Forelimb muscle (tissue), 1 donor: ENCODE measurements around the gene SENP8. TPM values are rescaled to one million over a fixed set of nuclear protein-coding genes. Genes with fewer than 3 reads are reported as not detected.

Experiments
- DNase-seq: peaks from one replicate; pipeline ENCODE4 v3.0.0-alpha.2; 2013; ENCODE audit warnings: low read depth
- polyA plus RNA-seq: library from polyadenylated mRNA; unstranded; fragments of 120-200 nt; gene quantifications from one replicate; pipeline ENCODE4 v1.2.1, GENCODE V29; 2013; ENCODE audit not compliant: insufficient read length

SENP8 gene
- polyA plus RNA-seq, 1 donor = 5.9 TPM

DNA sequence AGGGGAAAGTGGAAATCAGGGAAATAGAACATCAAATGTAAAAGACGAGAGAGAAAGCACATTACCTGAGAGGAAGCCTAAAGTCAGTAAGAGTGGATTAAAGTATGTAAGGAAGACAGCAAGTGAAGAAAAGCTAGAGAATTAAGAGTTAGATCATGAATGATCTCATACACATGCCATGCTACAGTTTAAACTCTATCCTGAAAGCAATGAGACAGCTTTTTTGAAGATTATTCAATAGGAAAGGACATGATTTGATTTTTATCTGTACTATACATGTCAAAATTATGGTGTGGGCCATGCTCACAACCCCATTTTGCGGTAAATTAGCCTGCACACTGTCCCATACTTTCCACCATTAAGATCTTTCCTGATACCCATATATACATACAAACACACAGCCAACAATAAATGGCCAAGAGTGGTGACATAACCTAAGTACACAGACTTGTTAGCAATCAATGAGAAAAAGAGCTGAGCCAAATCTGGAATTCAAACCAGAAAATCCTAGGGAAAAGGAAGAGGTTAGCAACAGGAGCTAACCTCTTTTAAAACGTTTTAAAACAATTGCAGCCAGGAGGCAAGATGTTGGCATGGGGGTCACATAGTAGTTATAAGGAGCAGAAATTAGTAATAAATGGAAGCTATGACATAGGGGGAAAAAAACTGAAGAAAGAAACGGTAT is 4.7 kb upstream of the SENP8 start:
- DNase-seq = no peak

DNA sequence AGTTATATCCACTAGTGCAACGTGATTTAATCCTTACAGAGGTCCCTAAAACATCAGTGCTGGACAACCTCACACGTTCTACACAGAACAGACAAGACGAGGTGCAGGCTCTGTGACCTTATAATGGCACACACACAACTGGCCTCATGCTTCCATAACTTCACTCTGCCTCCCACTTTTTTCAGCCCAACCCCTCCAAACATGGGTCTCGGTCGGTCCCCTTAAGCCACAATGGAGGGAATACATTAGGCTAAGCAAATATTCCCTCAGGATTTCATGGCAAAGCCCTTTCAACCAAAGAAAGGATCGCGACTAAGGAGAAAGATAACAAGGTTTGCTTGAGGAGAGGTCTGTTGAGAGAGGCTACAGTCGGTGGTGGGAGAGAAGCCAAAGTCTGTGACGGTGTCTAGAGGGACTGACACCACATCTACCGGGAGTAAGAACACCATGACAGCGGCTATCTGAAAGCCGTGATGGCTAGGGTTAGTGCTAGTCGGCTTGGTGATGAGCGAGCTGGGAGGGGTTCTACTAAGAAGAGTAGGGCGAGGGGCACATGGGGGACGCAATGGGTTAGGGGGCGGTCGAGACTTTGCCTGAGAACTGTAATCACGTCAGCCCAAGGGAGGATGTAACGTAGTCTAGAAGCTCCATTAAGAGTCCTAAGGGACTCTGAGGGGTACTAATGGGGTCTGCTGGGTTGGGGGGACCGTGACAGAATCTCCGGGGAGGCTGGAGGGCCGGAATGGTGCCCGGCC is 1.3 kb upstream of the SENP8 start:
- DNase-seq = peak; percentile 17

DNA sequence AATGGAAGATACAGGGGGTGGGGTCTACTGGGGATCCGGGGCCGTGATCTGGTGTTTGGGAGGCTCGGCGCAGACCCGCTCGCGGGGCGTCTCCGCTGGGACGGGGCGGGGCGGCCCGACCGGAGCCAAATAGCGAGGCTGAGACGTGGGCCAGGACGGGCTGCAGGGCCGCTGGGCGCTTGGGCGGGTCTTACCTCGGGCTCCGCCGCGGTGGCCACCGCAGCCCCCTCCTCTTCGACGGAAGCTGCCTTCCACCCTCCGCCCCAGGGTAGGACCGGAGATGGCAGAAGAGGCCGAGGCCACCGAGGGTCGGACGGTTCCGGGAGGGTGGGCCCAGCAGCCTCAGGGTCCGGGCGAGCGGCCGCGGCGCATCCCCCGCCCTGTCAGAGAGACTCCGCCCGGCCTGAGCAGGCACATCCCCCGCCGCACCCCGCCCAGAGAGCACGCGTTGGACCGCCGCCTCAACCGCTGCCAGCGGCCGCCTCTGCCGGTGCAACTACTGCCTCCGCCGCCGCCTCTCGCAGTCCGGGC is 652 bp upstream of the SENP8 start:
- peak; percentile 6 for DNase-seq

GRCh38 chr15:72124218-72124617 is 6.0 kb downstream of the SENP8 start:
- no peak for DNase-seq

GRCh38 chr15:72127724-72128322 is 9.6 kb downstream of the SENP8 start:
- DNase-seq = no peak

DNA sequence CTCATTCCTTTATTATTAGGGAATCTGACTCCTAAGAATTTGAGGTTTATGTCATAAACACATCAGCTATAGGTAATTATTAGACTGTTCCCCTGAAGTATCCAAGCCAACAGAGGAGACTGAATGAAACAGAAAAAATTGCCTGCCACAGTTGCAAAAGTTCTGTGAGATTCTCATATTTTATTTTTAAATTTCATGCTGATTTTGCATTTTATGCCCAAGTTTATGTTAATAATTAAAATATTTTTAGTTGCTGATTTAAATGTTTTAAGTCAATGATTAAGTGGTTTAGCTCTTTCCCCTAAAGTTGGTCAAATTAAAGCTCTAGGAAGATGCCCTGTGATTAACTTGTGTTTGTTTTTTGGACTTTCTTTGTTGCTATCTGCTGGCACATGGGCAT is 10.2 kb downstream of the SENP8 start:
- DNase-seq = no peak

DNA sequence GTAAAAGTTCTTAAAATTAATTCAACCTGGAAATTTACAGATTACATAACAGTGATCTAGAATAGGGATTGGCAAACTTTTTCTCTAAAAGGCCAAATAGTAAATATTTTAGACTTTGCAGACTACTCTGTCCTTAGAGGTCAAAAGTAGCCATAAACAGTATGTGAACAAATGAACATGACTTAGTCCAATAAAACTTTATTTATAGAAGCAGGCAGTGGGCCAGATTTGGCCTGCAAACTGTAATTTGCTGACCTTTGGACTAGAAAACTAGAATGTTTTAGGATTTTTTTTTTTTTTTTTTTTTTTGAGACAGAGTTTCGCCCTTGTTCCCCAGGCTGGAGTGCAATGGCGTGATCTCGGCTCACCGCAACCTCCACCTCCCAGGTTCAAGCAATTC is 12.1 kb downstream of the SENP8 start:
- DNase-seq = no peak

- no peak for DNase-seq
These were observed 13.7 kb downstream of the SENP8 start for GRCh38 chr15:72131922-72132321.

- DNase-seq = no peak
These were observed 15.0 kb downstream of the SENP8 start for GRCh38 chr15:72133211-72133610.

- no peak for DNase-seq
These were observed 17.5 kb downstream of the SENP8 start for GRCh38 chr15:72135719-72136118.

DNA sequence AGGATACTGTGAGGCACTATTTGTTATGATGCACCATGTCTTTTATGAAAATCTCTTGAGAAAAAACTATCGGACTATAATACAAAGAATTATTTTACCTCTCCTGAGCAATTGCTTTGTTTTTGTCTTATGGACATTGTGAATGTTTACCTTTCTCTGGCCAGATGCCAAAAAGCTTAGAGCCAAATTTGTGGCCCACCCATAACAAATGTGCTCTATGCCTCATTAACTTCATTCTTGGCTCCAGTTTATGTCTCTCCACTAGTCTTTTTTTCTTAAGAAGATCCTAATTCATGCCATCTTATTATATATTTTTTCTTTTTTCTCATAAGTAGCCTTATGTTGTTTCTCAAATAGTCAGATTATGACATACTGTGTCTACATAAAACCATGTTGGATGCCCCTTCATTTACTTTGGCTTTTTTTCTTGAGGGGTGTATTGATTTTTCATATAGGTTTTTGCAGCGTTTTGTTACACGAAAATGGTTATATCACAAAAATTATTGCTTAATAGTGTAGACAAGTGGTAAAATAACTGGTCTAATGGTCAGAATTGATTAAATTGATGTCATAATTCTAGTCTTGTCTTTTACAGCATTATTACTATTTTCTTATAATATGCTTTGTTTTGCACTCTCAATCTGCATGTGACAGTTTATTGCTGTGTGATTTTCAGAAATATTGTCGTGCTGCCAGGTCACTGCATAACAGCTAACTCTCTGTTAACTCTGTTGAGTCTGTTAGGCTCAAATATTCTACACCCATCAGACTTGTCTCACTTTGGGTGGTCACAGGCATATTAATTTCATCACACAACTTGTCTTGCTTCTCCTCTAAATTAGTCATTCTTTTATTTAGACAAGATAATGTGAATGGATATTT is 18.2 kb downstream of the SENP8 start:
- no peak for DNase-seq

DNA sequence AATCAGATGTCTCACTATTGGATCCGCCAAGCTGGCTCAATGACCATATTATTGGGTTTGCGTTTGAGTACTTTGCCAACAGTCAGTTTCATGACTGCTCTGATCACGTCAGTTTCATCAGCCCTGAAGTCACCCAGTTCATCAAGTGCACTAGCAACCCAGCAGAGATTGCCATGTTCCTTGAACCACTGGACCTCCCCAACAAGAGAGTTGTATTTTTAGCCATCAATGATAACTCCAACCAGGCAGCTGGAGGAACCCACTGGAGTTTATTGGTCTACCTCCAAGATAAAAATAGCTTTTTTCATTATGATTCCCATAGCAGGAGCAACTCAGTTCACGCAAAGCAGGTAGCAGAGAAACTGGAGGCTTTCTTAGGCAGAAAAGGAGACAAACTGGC is 21.5 kb downstream of the SENP8 start:
- no peak for DNase-seq

DNA sequence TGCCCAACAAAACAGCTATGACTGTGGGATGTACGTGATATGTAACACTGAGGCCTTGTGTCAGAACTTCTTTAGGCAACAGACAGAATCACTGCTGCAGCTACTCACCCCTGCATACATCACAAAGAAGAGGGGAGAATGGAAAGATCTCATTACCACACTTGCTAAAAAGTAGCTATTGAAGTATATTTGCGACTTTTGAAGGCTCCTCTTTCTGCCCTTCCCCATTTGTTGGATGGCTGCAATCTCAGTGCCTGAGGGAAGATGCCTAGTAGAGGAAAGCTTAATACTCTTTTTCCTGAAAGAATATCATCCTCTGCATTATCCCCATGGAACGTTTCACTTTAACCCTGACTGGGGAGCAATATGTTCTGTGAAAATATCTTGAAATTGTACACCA is 21.9 kb downstream of the SENP8 start:
- DNase-seq = no peak

DNA sequence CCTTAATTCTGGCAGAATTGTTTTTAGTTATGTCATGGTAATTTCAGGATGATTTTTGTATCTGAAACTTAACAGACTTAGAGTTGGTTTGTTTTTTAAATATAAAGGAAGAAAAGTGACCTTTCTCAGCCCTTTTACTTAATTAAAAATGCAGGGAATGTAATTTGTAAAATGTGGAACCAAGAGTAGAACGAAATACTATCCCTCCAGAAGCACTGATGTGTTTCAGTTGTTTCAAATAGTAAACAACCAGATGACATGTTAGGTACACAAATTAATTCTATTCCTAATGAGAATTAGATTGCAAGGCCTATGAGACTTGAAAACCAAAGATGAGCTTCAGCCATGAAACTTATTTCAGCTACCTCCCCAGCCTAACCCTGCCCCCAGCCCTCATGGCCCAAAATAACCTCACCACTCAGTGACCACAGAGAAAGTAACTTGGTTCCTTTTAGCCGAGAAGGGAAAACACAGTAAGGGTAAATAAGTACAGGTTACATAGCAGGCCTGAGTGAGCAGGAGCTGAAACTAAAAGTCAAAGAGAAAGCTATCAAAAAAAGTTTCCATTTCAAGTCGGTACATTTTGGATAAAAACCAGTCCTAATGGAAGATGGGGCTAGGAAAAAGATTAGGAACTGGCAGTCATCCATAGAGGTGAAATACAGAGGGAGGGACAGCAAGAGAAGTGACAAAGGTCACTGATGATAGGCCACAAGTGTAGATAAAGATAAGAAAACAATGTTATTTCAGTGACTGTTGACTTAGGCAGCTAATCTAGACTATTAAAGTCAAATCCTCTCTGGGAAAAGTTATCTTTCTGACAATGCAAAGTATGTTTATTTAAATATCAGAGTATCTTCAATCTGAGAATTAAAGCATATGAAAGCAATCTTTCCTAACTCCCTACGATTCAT is 23.2 kb downstream of the SENP8 start:
- no peak for DNase-seq

DNA sequence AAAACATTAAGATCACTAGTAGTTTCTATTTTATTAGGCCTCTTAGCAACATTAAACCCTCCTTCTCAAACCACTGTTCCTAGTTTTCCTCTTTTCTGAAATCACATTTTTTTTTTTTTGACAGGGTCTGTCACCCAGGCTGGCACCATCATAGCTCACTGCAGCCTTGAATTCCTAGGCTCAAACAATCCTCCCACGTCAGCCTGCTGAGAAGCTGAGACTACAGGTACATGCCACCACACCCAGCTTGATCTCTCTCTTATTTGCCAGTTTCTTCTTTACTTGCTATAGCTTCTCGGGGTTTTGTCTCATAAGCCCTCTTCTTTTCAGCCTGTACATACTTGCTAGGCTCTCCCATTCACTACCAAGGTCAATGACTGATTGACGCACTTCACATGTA is 28.0 kb downstream of the SENP8 start:
- no peak for DNase-seq

DNA sequence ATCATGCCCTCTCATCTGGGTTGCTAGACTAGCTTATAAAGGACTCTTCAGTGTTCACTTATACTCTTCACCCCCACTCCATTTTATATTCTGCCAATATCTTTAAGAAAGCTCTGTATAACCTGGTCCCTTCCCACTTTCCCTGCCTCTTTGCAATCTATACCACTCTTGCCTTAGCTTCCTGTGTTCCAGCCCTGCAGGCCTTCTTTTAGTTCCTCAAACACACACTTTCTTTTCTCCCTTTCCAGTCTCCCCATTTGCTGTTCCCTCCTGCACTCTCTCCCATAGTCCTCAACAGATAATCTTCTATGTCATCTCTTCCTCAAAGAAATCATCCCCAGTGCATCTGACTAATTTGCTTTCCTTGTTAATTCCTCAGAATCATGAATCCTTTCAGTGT is 28.7 kb downstream of the SENP8 start:
- DNase-seq = no peak

GRCh38 chr15:72147418-72147817 is 29.2 kb downstream of the SENP8 start:
- no peak for DNase-seq

DNA sequence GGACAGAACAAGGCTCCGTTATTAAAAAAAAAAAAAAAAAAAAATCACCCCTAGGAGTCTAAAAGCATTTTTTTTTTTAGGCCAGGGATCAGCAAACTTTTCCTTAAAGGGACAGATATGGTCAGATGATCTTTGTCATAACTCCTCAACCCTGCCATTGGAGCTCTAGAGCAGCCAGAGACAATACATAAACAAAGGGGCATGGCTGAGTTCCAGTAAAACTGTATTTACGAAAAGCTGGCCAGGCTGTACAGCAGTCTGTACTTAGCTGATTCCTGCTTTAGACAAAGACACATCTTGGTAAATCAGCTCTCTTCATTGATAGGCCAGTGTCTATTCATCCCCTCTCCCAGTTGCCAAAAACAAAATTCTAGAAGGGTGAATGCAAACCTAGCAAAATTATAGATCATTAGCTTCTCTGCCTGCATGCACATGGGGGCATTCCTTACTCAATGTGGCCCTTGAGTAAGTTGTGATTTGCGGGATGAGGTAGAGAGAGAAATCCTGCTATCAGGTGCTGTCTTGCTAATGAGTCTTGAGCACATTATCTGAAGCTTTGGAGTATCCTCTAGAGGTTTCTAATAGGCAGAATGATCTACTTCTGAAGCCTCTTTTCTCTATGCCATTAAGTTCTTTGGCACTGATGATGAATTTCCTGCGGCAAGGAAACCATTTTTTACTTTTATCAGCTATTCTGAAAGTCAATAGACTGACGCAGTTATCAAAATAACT is 35.2 kb downstream of the SENP8 start:
- no peak for DNase-seq

GRCh38 chr15:72154316-72154715 is 36.1 kb downstream of the SENP8 start:
- DNase-seq = no peak

DNA sequence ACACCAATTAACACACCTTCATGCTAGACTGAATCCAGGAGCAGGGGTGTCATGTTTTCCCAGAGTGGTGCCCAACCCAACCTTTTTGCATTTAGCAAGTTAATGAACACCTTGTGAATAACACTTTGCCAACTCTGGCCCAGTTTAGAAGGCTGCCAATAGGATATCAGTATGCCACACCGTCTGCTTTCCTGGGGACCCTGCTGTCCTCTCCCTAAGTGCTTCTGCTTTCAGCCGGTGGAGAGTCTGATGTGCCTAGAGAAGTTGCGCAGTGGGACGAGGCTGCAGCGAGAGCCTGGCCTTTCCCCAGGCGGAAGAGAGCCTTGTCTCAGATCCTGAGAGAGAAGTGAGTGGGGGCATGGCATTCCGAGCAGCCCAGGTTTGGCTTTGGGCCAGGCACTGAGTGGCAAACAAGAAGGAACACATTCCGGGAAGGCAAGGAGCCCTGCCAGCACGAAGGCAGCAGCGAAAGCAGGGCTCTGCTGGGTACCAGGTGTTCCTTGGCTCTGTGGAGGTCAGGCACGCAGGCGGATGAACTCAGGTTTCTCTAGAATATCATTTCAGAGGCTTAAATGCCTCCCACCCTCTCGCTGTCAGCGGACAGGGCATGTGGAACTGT is 36.9 kb downstream of the SENP8 start:
- no peak for DNase-seq
